ENCODE data around the gene DIP2C.

The DIP2C gene

DNA sequence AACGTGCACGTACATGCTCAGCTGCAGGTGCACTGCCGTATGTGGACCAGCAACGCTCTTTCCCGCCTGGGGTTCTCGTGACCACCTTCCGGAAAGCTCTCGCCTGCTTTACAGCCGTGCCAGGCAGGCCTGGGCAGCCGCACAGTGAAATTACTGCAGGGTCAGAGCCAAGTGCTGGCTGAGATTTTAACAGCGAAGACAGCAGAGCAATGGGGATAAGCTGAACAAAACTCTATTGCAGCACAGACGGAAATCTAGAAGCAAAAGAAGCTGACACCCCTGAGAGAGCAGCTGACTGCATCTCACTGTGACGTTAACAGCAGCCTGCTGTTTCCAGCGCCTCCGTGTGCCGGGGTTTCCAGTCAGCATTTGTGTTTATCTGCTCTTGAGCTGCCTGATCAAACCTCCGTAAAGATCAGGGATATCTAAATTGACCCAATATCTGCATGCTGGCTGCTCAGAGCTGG lies 179.0 kb downstream of the DIP2C start:
- DNase-seq, result no peak

DNA sequence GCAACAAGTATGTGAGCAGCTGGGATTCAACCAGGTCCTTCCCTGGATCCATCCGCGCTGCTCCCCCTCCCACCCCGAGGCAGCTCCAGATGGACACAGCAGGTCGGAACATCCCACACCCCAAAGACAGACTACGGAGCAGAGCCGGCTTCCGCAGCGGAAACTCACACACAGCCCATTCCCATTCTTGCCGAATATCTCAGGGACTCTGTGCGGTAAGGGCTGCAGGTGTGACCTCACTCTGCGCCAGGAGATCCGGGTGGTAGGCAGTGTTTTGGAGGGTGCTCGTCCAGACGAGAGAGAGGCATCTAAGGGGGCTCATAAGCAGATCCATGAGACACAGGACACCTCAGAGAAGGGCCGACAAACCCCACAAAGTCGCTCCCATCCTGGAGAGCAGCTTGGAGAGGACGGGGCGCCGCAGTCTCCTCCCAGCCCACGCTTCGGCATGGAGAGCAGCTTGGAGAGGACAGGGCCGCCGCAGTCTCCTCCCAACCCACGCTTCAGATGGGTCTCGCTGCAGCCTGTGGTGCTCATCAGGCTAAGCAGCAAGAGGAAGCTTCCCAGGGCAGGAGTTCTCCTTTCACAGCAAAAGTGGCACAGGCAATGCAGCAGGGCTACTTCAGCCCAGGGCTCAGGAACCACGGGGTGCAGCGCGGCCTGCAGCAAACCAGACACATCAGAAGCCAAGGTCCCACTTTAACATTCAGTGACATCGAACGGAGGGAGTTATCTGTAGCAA lies 179.9 kb downstream of the DIP2C start:
- DNase-seq, result no peak

DNA sequence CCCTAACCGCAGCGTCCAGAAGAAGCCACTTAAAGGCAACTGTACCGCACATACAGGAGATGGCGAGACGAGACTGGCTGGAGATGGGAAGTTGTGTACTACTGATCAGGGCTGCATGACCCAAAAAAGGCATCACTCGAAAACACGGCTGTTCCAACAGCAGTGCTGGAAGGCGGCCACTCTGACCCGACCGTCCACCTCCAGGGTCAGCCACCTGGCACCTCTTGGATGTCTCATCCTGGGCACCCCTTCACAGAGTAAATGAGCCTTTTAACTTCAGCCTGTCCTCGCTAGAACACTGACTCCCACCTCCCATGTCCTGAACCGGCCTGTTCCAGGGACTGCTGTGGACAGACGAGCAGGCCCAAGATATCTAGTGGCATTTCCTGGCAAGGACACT lies 180.7 kb downstream of the DIP2C start:
- DNase-seq, result no peak

DNA sequence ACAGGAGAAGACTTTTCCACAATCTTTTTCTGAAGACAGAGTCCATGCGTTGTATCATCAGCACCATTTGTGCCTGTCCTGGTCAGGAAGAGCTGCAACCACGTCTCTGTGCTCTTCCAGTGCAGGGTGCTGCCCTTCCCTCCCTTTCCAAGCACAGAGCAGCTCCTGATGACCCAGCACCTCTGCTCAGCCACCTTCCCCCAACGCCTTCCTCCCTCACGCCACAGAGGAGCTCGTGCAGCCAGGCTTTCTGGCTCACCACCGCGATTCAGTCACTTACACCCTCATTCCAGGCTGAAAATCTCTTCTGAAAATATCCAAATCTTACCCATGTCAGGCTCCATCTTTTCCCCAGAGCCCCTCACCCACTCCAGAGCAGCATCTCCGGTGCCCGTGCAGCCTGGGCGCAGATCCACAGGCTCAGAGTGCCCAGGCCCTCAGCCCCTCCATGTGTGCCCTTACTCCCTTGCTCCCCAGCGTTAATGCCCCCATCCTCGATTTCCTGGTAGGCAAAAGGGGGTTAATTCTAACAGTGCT lies 181.5 kb downstream of the DIP2C start:
- DNase-seq, result no peak

DNA sequence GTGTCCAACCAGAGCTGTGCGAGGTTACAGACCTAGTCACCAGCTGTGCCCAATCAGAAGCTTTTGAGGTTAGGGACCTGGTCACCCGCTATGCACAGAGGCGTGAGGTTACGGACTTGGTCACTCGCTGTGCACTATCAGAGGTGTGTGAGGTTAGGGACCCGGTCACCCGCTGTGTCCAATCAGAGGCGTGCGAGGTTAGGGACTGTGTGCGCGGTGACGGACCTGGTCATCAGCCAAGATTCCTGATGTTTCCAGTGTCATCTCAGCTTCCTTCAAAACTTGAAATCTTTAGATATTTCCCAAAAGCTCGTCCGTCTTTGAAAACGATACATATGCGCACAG lies 182.1 kb downstream of the DIP2C start:
- no peak for DNase-seq

DNA sequence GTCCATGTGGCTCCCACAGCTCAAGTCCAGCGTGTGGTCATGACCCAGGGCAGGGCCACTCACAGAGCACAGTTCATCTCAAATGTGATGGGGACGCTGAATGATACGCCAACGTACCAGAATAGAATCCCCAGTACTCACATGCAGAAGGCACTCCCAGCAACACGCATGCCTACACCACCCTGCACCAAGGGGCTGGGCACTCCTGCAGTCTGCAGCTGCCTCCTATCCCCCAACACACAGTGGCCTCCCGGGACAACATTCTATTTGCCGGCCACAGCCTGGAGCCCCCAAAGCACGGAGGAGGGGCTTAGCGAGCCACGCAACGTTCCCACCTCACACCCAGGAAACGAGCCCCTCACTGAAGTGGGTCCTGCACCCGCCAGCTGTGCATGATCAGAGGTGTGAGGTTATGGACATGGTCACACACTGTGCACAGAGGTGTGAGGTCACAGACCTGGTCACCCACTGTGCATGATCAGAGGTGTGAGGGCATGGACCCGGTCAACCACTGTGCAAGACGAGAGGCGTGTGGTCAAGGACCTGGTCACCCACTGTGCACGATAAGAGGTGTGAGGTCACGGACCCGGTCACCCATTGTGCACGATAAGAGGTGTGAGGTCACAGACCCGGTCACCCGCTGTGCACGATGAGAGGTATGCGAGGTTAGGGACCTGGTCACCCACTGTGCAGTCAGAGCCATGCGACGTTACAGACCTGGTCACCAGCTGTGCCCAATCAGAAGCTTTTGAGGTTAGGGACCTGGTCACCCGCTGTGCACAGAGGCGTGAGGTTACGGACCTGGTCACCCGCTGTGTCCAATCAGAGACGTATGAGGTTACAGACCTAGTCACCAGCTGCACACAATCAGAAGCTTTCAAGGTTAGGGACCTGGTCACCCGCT lies 182.8 kb downstream of the DIP2C start:
- DNase-seq, result no peak

DNA sequence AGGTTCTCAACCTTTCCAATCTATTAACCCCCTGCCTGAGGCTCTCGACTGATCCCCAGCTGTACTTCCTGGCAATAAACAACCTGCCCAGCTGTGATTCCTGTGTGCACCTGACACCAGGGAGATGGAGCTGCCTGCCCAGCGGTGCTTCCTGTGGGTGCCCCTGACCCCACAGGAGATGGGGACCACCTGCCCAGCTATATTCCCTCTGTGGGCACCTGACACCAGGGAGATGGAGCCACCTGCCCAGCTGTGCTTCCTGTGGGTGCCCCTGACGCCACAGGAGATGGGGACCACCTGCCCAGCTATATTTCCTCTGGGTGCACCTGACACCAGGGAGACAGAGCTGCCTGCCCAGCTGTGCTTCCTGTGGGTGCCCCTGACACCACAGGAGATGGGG lies 184.0 kb downstream of the DIP2C start:
- DNase-seq, result no peak

DNA sequence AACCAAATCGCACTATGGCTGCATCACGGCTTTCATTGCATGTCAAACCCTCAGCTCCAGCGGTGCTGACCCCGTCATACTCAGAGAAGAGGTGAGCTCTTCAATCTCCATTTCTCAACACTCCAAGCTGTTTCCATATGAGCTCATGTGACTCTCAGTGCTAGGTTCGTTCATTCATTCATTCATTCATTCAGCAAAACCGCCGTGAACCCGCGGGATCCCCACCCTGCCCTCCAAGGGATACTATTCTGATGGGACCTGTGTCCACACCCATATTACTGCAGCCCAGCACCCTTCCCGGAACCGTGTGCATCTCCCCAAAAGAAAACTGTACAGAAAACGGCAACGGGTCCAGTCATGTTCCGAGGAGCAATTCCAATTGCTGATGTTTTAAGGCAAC lies 184.7 kb downstream of the DIP2C start:
- no peak for DNase-seq

DNA sequence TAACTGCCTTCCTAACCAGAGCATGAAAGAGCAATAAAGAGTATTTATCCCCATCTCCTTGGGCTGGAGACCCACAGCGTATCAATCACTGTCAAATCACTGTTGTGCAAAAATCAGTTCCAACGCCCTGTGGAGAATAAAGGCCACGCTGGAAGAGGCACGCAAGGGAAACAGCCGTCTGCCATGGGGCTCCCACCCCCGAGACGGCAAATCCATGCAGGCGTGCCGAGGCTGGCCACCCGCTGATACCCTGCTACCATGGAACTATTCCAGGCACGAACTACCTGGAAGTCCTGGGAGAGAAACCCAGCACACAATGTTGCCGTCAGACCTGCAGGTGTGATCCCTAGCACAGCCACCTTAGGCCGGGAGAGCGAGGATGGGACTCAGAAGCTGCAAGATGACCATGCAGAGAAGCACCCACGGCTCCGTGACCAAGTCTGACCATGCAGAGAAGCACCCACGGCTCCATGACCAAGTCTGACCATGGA lies 185.3 kb downstream of the DIP2C start:
- DNase-seq, result no peak

DNA sequence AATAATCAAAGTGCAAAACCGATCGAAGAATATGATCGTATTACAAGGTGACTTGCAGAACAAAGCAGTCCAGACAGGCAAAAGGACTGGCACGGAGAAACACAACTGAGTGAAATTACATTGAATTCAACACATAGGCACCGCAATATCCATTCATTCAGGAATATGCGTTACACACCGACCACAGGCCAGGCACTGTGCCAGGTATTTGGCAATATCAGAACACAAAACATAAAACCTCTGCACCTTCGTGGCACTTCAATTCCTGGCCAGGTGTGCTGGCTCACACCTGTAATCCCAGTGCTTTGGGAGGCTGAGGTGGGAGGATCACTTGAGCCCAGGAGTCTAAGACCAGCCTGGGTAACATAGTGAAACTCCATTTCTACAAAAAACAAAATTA lies 187.9 kb downstream of the DIP2C start:
- DNase-seq, result no peak

DNA sequence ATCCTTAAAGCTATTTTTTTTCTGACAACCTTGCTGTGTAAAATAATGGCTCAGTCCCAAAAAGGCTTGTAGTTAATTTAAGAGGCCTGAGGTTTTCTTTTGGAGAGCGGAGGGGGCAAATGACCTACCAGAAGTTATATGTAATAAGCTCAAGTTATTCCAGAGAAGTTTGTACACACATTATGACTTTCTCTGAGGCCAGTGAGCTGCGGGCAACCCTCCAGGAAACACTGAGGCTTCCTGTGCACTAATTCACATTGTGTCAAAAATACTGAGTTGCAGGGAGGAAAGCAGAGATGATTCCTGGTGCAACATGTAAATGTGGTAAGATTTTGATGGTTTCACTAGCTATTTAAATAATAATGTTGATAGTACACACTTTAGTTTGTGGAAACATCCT lies 188.6 kb downstream of the DIP2C start:
- DNase-seq, result peak; percentile 13

DNA sequence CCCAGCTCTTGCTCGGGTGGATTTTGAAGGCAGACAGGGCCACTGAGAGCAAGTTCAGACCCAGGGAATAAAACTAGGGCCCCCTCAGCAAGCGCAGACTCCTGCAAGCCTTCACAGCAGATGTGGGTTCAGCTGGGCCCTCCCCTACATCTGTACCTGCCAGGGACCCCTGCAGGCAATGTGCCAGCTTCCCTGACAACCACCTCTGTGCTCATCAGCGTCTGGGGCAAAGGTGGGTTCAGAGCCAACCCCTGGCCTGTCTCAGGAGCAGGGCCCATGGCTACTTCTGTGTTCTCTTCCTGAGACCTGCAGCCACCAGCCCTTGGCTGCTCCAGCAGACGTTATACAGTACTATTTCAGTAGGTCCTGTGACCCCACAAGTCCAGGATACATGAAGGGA lies 189.5 kb downstream of the DIP2C start:
- DNase-seq, result no peak

DNA sequence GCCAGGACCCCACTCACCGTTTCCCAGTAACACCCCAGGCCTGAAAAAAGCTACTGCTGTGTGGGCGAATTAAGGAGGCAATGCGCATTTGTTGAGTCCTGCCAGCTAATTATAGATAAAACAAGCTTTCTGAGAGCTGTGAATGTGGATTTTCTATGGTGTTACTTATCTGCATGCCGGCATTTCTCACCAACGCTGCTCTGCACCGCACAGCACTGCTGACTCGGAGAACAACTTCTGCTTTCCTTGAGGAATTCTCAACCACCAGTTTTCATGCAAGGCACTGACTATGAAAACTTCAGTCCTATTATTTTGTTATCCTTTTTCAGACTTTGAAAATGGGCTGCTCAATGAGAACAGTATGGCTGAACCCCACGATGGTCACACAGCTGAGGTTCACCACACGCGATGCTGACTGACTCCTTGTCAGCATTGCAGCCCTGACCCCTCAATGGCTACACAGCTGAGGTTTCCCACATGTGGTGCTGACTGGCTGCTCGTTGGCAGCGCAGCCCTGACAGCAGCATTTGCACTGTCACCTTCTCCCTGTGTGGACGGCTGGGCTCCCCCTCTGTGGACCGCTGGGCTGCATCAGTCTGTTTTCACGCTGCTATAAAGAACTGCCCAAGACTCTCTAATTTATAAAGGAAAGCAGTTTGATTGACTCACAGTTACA lies 190.6 kb downstream of the DIP2C start:
- no peak for DNase-seq

DNA sequence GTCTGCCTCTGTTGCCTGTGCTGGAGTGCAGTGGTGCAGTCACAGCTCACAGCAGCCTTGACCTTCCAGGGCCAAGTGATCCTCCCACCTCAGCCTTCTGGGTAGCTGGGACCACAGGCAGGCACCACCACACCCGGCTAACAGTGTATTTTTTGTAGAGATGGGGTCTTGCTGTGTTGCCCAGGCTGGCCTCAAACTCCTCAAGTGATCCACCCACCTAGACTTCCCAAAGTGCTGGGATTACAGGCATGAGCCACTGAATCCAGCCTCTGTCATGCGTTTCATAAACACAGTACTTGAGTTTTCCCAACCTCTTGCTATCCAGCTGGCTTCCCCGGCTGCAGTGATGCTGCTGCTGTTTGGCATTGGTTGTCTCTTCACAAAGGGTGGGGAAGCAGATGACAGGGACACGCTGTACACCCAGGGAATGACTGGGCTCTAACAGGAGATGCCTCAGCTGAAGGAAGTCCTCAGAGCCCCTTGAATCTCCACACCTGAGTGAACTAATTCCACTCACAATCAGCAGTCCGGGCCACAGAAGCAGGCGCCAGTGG lies 191.5 kb downstream of the DIP2C start:
- DNase-seq, result no peak

DNA sequence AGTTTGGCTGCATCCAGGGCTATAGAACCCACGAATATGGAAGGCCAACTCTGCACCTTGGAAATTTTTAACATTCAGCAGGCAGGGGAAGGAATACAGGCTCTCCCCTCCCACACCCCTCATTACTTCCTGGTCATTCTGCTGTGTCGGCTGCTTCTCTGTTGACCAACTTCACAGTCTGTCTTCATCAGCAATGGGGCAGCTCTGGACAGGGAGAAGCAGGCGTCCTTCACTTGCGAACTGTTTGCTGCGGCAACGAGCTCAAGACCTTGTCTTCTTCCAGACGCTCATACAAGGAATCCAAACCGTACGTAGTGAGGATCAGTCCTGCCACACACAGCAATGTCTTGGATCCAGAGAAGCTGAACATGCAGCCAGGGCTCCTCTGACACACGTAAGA lies 192.2 kb downstream of the DIP2C start:
- DNase-seq, result no peak

DNA sequence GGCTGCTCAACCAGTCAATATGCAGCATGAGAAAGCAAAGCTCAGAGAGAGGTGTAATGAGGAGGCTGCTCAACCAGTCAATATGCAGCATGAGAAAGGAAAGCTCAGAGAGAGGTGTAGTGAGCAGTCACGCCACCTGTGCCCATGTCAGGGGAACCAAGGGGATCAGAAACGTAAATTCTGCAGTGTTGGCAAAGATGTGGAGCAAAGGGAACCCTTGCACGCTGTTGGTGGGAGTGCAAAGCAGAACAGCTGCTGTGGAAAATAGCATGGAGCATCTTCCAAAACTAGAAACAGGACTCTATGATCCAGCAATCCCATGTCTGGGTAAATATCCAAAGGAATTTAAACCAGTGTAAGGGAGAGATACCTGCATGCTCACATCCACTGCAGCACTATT lies 194.9 kb downstream of the DIP2C start:
- no peak for DNase-seq

DNA sequence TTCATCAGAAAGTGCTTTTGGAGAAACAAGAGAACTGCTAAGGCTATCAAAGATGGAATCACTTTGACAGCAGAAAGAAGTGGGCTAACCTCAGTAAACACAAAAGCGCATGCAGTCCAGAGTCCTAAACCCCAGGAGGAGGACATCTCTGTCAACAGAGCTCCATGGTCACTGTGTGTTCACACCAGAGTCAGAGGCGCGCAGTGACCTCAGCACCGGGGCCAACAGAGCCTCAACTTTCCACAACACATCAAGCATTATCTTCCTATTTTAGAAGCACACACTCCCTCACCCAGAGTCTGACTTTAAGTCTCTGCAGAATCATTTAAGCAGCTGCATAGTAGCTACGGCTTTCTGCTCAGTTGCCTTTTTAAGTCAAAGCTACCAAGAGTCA lies 195.3 kb downstream of the DIP2C start:
- no peak for DNase-seq

DNA sequence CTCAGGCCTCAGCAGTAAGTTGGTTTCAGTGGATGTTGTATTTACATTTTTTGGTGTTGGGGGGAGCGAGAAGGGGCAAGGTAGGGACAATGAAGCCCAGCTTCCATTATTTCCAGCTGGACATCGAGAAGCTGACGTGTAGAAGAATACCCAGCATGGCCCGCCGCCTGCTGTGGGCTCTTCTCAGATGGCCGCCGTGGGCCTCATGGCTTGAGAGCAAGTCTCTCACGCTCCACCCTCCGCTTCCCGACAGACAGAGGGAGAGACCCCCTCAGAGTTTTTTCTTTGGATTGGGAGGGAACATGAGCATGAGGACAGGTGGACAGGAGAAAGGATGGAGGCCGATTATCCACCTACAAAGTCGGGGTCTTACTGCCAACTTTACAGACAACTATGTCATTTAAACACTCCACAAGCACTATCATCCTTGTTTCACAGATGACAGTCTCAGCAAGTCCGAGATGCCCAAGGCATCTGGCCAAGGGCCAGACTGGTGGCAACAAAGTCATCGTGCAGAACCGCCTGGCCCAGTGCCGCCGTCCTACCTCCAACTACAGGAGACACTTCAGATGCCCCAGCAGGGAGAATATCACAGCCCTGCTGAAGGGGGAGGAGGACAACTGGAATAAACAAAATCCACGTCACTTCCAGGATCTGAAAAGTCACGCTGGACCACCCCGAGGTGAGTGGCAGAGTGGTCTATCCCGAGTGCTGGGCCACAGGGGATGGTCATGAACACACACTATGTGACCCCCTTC lies 195.9 kb downstream of the DIP2C start:
- DNase-seq, result no peak

DNA sequence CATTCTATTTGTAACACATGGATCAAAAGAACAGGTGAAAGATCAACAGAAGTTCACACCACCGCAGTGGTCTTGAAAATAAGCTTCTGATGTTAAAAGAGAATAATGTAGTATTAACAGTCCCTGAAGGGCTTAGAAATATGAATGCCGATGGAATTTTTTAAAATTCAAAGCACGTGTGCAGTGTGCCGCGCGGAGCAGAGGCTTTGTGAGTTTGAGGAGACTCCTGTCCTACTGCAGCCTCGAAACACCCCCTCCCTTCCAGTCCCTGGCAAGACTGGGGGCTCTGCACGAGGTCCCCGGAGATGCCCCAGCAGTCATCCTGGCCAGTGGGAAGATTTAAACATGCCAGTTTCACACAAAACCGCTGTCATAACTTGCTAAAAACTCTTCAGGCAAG lies 196.6 kb downstream of the DIP2C start:
- DNase-seq, result no peak

DNA sequence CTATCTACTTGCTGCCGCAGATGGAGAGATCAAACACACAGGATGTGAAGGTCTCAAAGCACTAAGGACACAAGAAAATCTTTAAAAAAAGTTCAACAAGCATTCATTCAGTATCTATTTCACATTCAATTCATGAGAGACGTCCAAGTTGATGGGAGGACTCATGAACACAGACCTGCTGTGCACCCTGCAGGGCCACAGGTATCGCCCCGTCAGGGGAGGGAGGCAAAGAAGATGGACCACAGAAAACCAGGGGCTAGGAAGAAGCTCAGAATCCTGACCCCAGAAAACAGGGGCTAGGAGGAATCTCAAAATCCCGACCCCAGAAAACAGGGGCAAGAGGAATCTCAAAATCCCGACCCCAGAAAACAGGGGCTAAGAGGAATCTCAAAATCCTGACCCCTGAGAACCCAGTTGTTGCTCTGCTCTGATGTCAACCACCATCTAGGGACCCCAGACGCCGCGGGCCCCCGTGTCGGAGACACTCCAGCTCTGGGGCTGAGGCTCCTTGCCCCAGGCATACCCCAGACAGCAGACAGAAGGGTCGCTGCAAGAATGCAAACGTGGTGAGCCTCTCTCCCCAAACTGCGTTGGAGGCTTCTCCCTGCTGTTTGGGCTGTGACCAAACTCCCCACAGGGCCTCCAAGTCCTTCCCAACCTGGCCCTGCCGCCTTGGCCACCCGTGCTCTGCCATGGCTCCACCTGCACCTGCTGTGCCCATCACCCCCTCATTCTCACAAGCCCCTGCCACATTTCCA lies 197.6 kb downstream of the DIP2C start:
- DNase-seq, result no peak

DNA sequence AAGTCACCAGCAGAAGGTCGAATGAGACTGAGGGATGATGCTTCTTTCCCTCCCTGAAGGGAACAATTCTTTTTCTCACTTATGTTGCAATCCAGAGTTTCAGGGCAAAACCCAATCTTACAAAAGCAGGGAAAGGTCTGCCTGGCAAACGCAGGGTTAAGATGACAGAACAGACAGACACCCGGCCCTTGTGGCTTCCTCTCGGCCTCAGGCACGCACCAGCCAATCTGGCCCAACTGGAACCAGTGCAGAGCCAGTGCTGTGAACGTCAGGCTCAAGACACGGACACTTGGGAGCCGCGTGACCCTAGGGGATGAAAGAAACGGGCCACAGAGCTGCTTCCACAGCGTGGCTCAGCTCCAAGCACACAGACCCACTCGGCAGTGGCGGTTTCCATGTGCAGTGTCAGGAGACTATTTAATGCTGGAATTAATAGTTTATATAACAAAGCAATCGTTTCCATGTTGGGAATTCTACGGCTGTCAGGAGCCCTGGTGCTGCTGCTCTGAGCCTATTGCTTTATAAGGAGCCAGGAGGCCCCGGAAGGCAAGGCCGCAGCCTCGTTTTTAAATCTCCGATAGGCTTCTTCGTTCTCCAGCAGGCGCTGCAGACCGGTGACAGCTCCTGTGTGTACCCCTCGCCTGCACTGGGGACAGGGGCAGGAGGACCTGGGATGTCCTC lies 198.4 kb downstream of the DIP2C start:
- peak; percentile 16 for DNase-seq

Data from HCEC 1CT (cell line).